OCI-LY1 (cell line): ENCODE measurements around the gene ESPN.

ENCODE experiments used
- H2AFZ ChIP-seq: fragments of 200-600 bp; sonication (generic), shearing (Covaris generic); 2 replicates; pipeline ENCODE4 v1.6.0; 2014; ENCODE audit warnings: antibody characterized with exemption, mild to moderate bottlenecking, low read length
- H3F3A ChIP-seq: fragments of 200-600 bp; sonication (generic), shearing (Covaris generic); 2 replicates; pipeline ENCODE4 v1.6.0; 2014; ENCODE audit warnings: mild to moderate bottlenecking, antibody characterized with exemption, low read length, moderate library complexity; ENCODE audit not compliant: insufficient read depth
- H3K27ac ChIP-seq: fragments of 200-600 bp; sonication (generic); 2 replicates; pipeline ENCODE4 v1.5.1; 2014; ENCODE audit warnings: low read length, mixed run types, mild to moderate bottlenecking, low read depth; ENCODE audit not compliant: poor library complexity, severe bottlenecking
- H3K27me3 ChIP-seq: fragments of 200-600 bp; sonication (generic); 2 replicates; pipeline ENCODE4 v1.6.0; 2014; ENCODE audit warnings: antibody characterized with exemption, mild to moderate bottlenecking, low read length, moderate library complexity; ENCODE audit not compliant: insufficient read depth
- H3K36me3 ChIP-seq: fragments of 200-600 bp; sonication (generic); 2 replicates; pipeline ENCODE4 v1.6.1; 2014; ENCODE audit warnings: mild to moderate bottlenecking, antibody characterized with exemption, low read length, moderate library complexity, mixed read lengths; ENCODE audit not compliant: insufficient read depth
- H3K4me1 ChIP-seq: fragments of 200-600 bp; sonication (generic); 2 replicates; pipeline ENCODE4 v1.5.1; 2014; ENCODE audit warnings: mild to moderate bottlenecking, low read length, moderate library complexity; ENCODE audit not compliant: insufficient read depth, severe bottlenecking
- H3K4me2 ChIP-seq: fragments of 200-600 bp; sonication (generic), shearing (Covaris generic); 2 replicates; pipeline ENCODE4 v1.6.1; 2014; ENCODE audit warnings: low read length
- H3K4me3 ChIP-seq: fragments of 200-600 bp; sonication (generic); 2 replicates; pipeline ENCODE4 v1.5.1; 2014; ENCODE audit warnings: low read length, low read depth, mild to moderate bottlenecking, mixed read lengths; ENCODE audit not compliant: poor library complexity, severe bottlenecking
- H3K79me2 ChIP-seq: fragments of 200-600 bp; shearing (Covaris generic); 2 replicates; pipeline ENCODE4 v1.6.1; 2016; ENCODE audit warnings: mixed run types, low read length, mixed read lengths; ENCODE audit not compliant: insufficient read depth
- H3K9ac ChIP-seq: fragments of 200-600 bp; sonication (generic), shearing (Covaris generic); 2 replicates; pipeline ENCODE4 v1.6.1; 2014; ENCODE audit warnings: mild to moderate bottlenecking, low read length, mixed read lengths
- H3K9me2 ChIP-seq: fragments of 200-600 bp; sonication (generic), shearing (Covaris generic); 2 replicates; pipeline ENCODE4 v1.6.1; 2014; ENCODE audit warnings: low read depth, mild to moderate bottlenecking, low read length, mixed read lengths
- H3K9me3 ChIP-seq: fragments of 200-600 bp; shearing (Covaris generic); 2 replicates; pipeline ENCODE4 v1.6.1; 2014; ENCODE audit warnings: low read length, mixed read lengths
- H4K20me1 ChIP-seq: fragments of 200-600 bp; sonication (generic), shearing (Covaris generic); 2 replicates; pipeline ENCODE4 v1.6.0; 2016; ENCODE audit warnings: mild to moderate bottlenecking, low read length; ENCODE audit not compliant: insufficient read depth
- EZH2 ChIP-seq: fragments of 200-600 bp; sonication (generic), shearing (Covaris generic); IDR thresholded peaks from 2 replicates; pipeline ENCODE4 v1.8.0; 2017; ENCODE audit warnings: borderline replicate concordance, mixed run types, mild to moderate bottlenecking, antibody characterized with exemption, low read length, moderate library complexity, mixed read lengths
- TF ChIP-seq, protein P1 (sequence below): fragments of 200-600 bp; sonication (generic), shearing (Covaris generic); IDR thresholded peaks from 2 replicates; pipeline ENCODE4 v1.5.1; 2017; ENCODE audit warnings: mild to moderate bottlenecking, antibody characterized with exemption, low read length, moderate library complexity, mixed read lengths

The ESPN gene

DNA sequence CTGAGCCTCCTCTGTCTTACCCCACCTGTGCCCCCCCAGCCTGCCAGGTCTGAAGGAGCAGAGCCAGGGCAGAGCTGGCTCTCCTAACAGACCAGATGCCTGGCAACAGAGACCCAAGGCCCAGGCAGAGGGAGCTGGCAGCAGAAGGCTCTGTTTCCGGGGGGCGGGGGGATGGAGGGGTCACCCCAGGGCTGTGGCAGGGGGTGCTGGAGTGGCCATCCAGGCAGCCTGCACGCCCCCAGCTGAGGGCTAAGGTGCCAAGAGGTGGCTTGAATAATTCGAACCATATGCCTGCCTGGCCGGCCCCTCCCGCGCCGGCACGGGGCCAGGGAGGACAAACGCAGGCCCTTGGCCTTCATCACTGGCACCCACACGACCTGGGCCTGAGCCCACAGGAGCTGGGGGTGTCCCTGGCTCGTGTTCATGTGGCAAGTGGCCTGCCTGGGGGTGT lies 82.9 kb downstream of the ESPN start:
- no peaks in the 10 kb centered on the region for H3K79me2 ChIP-seq
- no peaks in the 10 kb centered on the region; the same call in 1 of the 2 replicates for H3K27me3 ChIP-seq
- no peak overlapping the region for H3K27ac ChIP-seq
- H3K36me3 ChIP-seq = no peaks in the 10 kb centered on the region
- TF ChIP-seq EZH2 = no peak
- TF ChIP-seq, protein P1, sequence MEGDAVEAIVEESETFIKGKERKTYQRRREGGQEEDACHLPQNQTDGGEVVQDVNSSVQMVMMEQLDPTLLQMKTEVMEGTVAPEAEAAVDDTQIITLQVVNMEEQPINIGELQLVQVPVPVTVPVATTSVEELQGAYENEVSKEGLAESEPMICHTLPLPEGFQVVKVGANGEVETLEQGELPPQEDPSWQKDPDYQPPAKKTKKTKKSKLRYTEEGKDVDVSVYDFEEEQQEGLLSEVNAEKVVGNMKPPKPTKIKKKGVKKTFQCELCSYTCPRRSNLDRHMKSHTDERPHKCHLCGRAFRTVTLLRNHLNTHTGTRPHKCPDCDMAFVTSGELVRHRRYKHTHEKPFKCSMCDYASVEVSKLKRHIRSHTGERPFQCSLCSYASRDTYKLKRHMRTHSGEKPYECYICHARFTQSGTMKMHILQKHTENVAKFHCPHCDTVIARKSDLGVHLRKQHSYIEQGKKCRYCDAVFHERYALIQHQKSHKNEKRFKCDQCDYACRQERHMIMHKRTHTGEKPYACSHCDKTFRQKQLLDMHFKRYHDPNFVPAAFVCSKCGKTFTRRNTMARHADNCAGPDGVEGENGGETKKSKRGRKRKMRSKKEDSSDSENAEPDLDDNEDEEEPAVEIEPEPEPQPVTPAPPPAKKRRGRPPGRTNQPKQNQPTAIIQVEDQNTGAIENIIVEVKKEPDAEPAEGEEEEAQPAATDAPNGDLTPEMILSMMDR = no peak
- H3K9ac ChIP-seq = no peak overlapping the region
- H2AFZ ChIP-seq = no peak overlapping the region
- no peaks in the 10 kb centered on the region for H4K20me1 ChIP-seq
- no peaks in the 10 kb centered on the region for H3K9me2 ChIP-seq
- H3K9me3 ChIP-seq = no peaks in the 10 kb centered on the region
- H3K4me2 ChIP-seq = no peak overlapping the region
- no peaks in the 10 kb centered on the region for H3K4me1 ChIP-seq
- no peaks in the 10 kb centered on the region for H3F3A ChIP-seq
- no peak overlapping the region for H3K4me3 ChIP-seq

GRCh38 chr1:6508154-6508815 lies 83.7 kb downstream of the ESPN start:
- Histone ChIP-seq H3K4me1 (no peaks in the 10 kb centered on the region), H3K4me2 (no peak overlapping the region)

GRCh38 chr1:6508816-6509189 lies 84.2 kb downstream of the ESPN start:
- H2AFZ ChIP-seq = no peak overlapping the region
- no peak overlapping the region for H3K27ac ChIP-seq
- no peaks in the 10 kb centered on the region for H3K9me2 ChIP-seq
- H3F3A ChIP-seq = no peaks in the 10 kb centered on the region
- no peaks in the 10 kb centered on the region for H3K79me2 ChIP-seq
- no peaks in the 10 kb centered on the region for H3K36me3 ChIP-seq
- H3K27me3 ChIP-seq = no peaks in the 10 kb centered on the region; the same call in 1 of the 2 replicates
- H3K9me3 ChIP-seq = no peaks in the 10 kb centered on the region
- H3K4me3 ChIP-seq = no peak overlapping the region
- TF ChIP-seq, protein P1 = no peak
- no peak for TF ChIP-seq EZH2
- no peak overlapping the region for H3K9ac ChIP-seq
- H3K4me1 ChIP-seq = no peaks in the 10 kb centered on the region
- H4K20me1 ChIP-seq = no peaks in the 10 kb centered on the region
- no peak overlapping the region for H3K4me2 ChIP-seq

More at GRCh38 chr1:6508154-6508815, 83.7 kb downstream of the ESPN start:
- no peak for TF ChIP-seq EZH2
- TF ChIP-seq, protein P1 = no peak
- Histone ChIP-seq H3K79me2 (no peaks in the 10 kb centered on the region), H4K20me1 (no peaks in the 10 kb centered on the region), H2AFZ (no peak overlapping the region), H3K9me3 (no peaks in the 10 kb centered on the region), H3K36me3 (no peaks in the 10 kb centered on the region), H3K27ac (no peak overlapping the region), H3K27me3 (no peaks in the 10 kb centered on the region; the same call in 1 of the 2 replicates), H3F3A (no peaks in the 10 kb centered on the region), H3K9ac (no peak overlapping the region), H3K9me2 (no peaks in the 10 kb centered on the region), H3K4me3 (no peak overlapping the region)
